HG03432 (cell line): Measurements from ENCODE around the gene UAP1L1.
"Not testable (repeated sequence)": the region's sequence is repeated elsewhere in the genome, so short reads cannot be mapped to it uniquely, and the experiment has no call there.

Experiments
- ATAC-seq: cut with Tn5 transposase; IDR thresholded peaks from one replicate; pipeline ENCODE4 v1.9.1; 2021; ENCODE audit warnings: mild to moderate bottlenecking, moderate library complexity; ENCODE audit not compliant: unreplicated experiment

The UAP1L1 gene

DNA sequence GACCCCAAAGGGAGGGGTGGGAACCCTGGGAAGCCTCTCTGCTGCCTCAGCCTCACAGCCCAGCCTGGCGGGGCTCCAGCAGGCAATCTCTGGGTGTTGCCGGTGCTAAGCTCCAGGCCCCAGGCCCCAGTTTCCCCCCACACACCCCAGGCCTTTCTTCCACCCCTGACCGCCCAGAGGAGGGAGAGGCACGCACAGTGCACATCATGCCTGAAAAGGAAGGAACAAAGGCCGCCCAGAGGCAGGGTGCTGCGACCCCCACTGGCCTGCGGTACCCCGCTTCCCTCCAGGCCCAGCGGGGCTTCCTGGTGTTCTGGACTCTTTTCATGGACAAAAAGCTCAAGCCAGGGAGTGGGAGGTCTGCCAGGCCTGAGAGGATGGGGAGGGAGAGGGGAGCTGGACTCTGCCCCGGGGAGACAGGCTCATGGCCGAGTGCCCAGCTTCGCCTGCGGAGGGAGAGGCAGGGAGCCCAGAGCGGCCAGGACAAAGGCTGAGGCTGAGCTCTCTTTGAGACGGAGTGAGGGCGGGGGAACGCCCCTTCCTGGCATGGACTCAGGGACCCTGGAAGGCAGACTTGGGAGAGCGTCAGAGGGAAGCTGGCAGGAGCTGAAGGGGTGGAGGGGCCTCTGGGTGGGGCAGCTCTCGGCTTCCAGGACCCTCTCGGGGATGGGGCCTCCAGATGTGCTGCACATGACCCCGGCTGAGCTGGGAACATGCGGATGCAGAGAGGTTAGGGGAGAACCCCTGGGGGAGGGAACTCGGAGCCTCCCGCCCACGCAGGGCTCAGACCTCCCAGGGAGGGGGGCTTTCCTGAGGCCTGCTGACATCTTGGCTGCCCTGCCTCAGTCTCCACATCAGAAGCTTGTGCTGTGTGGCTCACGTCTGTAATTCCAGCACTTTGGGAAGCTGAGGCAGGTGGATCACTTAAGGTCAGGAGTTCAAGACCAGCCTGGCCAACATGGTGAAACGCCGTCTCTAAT is 21.6 kb upstream of the UAP1L1 start:
- ATAC-seq: no peak

DNA sequence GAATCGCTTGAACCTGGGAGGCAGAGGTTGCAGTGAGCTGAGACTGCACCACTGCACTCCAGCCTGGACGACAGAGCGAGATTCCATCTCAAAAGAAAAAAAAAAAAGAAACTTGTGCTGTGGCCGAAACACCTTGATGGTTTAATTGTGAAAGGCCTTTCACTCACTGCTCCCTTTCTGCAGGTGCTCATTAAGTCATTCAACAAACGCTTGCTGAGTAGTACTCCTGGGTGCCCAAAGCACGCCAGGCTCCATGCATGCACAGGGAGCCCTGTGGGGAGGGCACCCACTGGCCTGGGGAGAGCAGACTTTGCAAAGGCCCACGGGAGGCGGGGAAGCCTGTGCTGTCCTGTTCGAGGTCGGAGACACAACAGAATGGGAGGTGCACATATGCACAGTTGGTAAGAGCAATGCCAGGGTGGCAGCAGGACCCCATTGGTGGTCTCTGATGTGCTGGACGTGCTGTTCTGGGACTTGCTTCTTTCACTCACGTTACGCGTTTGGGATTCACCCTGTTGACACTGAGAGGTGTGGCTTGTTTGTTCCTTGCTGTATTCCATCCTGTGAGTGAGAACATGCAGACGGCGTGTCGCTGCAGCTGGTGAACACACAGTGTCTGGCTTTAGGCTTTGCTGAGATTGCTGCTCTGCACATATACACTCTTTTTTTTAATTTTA is 20.4 kb upstream of the UAP1L1 start:
- ATAC-seq: no peak

DNA sequence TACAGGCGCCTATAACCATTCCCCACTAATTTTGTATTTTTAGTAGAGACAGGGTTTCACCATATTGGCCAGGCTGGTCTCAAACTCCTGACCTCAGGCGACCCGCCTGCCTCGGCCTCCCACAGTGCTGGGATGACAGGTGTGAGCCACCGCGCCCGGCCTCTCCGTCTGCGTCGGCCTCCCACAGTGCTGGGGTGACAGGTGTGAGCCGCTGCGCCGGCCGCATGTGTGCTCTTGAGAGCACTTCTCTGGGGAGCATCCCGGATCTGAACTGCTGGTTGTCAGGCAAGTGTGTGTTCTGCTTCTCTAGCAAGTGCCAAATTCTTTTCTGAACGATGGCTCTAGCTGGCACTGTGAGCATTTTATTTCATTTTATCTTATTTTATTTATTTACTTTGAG is 19.8 kb upstream of the UAP1L1 start:
- no peak for ATAC-seq

DNA sequence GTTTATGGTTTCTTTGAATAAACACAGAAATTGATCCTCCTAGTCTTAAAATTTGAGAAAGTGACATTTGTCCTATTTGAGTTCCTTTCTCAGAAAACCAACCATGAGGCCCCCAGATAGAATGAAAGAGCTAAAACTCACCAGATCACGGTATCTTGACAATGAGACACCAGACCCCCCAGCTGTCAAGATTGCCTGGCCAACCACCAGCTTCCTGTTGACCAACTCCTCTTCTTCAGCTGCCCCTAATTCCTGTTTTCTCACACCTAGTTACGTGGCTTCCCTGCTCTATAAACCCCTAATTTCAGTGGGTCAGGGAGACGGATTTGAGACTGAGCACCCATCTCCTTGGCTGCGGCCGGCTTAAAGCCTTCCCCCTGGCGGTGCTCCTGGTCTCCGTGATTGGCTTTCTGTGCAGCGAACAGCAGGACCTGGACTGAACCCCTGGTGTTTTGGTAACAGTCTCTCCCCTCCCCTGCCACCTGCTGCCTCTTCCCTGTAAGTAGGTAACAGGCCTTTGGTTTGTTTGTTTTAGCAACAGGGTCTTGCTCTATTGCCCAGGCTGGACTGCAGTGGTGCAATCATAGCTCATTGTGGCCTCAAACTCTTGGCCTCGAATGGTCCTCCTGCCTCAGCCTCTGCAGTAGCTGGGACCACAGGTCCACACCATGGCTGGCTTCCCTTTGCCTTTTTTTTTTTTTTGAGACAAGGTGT is 18.6 kb upstream of the UAP1L1 start:
- no peak for ATAC-seq

DNA sequence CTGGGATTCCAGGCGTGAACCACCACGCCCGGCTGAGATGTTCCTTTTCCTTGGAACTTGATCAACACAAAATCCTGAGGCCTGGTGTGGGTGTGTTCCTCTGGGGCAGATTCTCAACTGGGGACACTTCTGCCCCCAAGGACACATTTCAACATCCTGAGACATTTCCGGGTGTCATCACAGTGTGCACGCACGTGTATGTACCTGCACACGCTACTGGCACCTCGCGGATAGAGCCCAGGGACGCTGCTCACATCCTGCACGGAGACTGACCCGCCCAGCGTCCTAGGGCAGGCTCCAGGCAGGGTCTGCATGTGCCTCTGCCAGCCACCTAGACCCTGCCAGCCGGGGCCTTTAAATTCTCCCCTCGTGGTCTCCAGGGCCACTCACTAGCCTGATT is 14.9 kb upstream of the UAP1L1 start:
- ATAC-seq: no peak

DNA sequence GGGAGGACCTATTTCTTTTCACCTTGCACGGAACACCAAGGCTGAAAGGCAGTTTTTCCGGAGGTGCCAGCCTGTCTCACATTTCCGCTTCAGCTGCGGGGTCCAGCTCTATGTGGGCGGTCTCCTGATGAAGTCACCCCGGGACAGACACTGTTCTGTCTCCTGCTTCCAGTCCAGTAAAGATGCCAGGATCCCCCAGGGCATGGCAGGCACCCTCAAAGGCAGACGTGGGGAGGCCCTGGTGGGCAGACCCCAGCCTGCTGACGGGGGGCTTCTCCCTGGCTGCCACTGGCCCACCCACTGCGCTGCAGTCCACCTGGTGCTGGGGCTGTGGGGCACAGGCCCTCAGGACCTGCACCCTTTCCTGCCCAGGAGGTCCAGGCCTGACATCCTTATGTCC is 14.5 kb upstream of the UAP1L1 start:
- not testable (repeated sequence) for ATAC-seq

DNA sequence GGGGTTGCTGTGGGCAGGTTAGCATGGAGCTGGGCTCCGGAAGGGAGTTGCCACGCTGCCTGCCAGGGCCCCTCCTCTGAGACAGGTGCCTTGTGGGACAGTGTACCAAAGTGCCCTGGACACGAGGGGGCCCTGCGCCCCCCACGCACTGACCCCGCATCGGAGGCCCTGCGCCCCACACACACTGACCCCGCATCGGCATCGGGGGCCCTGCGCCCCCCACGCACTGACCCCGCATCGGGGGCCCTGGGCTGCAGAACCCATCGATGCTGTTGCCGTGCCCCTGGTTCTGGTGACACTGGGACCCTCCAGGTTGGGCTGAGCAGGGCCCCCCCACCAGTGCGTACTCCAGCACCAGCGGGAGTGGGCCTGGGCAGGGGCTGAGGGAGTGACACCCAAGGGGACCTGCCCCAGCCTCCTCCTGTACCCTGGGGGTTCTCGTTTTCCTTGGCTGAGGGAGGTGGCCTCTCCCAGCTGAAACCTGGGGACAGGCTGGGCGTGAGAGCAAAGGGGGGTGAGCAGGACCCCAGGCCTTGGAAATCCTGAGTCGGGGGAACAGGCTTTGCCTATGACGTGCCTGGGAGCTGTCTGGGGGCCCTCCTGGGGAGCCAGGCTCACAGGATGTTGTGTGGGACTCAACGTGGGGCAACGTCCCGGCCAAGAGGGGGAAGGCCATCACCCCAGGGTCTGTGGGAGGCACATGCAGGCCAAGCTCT is 13.8 kb upstream of the UAP1L1 start:
- ATAC-seq: no peak

DNA sequence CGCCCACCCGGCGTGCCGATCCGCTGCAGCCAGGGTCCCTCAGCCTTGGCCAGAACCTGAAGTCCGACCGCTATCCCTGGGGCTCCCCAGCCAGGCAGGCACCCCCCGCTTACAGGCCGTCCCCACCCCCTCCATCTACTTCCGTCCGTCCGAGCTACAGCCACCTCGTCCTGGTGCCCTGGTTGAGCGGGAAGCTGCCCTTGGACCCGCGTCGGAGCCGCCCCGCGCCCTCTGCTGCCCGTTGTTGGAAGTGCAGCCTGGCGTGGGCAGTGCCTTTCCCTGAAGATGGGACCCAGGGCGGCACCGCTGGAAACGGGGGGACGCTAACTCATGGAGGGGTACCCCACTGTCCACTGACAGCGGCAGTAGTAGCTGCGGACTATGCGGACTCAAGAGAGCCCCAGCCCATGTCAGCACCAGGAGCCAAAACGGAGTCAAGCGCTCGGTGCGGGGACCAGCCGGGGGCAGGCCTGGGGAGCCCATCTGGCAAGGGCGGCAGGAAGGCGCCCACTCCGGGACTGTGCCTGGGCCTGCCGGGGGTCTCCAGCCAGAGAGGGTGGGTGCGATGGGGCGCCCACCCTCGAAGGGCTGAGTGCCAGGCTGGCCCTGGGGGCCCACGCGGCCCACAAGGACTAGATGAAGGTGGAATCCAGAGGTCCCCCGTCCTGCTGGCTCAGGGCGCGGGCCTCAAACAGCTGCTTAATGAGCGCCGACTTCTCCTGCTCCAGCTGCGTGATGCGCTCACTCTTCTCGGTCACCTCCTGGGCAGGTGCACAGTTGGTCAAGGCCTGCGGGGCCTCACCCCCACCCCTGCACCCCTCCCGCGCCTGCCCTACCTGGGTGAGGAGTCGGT is 13.1 kb upstream of the UAP1L1 start:
- ATAC-seq: no peak

DNA sequence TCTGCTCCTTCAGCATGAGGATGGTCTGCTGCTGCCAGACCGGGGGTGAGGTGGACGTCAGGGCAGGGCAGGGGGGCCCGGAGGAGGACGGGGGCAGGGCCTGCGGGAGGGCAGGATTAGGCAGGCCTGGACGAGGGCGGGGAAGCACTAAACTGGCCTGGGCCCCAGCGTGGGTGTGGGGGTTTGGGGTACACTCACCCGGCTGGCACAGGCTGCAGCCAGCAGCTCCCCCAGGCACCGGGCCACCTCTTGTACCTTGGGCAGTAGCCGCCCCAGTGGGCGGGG is 12.5 kb upstream of the UAP1L1 start:
- ATAC-seq: no peak

DNA sequence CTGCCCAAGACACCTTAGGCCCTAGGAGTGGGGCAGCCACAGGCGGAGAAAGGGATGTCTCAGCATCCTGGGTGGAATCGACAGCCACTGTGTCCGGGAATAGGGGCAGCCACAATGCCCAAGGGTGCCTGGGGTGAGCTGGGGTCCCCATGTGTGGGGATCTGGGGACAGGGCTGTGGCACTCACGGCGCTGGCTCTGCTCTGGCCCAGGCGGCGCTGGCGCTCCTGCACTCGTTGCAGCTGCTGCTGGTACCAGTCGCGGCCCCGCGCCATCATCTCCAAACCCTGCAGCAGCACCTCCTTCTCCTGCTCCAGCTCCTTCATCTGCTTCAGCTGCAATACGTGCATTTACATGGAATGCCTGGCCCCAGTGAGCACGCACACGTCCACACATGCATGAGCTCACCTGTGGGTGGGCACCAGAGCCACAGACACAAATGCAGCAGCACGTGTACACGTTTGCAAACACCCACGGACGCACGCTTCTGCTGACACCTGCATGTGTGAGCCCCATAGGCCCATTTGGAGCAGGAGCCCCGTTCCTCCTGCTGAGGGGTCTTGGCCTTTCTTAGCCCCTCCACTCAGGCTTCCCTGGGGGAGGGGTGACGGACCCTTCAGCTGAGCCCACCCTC is 11.9 kb upstream of the UAP1L1 start:
- ATAC-seq: no peak

DNA sequence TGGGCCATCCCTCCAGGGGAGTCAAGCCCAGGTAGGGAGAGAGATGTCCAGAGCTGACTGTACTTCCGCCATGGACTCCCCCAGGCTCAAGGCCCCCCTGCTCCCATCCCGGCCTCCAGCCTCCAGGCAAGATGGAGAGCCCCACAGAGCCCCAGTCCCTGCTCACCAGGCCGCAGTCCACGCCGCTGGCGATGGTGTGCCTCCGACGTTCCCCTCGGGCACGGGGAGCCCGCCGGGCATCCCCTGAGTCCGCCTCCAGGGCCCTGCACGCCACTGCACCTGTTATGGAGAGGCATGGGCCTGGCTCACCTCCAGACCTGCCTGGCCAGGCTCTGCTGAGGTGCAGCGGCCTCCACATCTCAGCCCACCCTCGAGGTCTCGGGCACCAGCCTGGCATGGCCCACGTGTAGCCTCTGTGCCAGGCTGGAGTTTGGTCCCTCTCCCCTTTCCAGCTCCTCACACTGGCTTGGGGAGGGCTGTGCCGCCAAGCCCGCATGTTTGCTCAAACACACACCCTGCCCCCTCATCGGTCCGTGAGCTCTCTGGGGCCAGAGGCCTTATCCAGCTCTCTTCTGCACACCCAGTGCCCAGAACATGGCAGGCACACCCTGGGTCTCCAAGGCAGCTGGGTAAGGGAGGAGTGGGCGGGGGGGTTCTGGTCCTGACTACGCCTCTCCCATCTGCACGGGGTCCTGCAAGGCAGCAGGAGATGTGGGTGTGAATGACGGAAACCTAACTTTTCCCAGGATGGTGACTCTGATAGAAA is 11.0 kb upstream of the UAP1L1 start:
- ATAC-seq: no peak

DNA sequence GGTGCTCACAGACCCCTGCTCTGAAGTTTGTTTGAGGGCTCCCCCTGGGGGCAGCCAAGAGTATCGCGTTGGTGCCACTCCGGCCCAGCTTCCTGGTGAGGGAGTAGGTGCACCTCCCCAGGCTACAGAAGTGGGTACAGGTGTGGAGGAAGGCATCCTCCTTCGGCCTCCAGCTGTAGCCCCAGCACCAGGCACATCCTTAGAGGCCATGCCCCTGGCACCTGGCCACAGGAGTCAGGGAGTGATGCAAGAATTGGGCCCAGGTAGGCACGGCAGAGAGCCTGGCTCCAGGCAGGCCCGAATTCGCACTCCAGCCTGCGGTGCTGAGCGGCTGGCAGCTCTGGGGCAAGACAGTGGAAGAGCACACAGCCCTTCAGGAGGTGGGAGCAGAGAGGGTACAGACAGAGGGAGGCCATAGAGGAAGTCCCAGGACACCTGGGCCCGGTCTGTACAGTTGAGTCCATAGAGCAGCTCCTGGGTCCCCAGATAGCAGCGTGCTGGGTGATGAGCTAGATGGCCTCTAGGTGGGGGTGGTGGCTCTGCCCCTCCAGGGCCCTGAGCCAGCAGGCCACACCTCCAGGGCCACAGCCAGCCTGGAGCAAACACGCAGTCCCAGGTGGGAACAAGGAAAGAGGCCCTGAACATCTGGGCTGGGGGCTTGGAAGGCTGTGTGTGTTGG is 9.3 kb upstream of the UAP1L1 start:
- ATAC-seq: peak; percentile 40

DNA sequence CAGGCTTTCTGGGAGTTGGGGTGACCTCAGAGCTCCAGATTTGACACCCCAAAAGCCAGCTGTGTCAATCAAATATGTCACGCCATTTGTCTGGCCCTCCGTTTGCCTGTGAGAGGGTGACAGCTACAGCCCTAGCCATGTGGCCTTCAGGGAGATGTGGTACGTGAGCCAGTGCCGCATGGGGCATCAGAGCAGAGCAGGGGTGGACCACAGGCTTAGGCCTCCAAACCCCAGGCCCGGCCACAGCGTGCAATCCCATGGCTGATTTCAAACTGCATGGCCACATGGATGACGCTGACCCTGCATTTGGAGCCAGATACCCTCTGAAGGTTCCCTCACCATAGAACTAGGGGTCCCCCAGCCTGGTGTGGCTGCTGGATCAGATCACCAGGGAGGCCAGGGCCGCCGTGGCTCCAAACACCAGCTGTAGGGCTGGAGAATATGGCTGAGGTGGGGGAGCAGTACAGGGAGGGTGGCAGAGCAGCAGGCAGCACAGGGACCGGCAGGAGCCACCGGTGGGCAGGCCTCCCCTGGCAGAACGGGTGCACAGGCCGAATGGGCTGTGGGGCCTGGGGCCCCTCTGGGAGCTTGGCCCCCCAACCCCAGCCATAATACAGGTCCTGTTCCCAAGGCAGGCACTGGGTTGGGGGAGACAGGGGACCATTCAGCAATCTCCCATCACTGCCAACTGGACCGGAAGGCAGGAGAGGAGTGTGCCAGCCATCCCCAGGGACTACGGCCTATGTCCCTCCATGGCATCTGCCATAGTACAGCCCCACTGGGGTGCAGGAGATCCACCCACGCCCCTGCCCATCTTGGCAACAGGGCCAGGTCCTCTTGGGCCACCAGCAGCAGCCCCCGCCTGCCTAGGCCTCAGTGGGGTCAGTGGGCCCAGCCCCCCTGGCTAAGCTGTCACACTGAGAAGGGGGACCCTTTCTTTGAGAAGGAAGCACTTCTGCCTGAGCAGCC is 8.5 kb upstream of the UAP1L1 start:
- no peak for ATAC-seq

DNA sequence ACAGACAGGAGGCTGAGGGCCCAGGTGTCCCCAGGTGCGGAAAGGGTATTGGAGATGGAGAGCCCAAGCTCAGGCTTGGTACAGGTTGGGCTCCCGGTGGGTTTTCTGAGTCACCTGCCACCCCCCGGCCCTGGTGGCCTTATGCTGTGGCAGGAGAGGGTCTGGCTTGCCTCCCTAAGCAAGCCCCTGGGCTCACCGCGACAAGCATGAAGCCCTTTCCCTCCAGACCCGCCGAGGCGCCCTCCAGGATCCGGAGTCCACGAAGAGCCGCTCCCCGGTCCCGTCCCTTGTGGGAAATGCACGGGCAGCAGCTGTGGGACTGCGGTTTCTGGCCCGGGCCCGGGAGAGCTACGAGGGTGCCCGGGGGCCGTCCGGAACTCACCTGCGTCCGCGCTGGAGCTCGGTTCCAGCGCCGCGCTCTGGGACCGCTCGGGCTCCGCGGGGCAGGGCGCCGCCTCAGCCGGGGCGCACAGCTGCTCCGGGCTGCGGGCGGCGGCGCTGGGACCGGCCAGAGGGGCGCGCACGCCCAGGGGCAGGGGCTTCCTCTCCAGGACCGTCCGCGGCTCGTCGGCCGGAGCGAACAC is 7.7 kb upstream of the UAP1L1 start:
- peak; percentile 24 for ATAC-seq

DNA sequence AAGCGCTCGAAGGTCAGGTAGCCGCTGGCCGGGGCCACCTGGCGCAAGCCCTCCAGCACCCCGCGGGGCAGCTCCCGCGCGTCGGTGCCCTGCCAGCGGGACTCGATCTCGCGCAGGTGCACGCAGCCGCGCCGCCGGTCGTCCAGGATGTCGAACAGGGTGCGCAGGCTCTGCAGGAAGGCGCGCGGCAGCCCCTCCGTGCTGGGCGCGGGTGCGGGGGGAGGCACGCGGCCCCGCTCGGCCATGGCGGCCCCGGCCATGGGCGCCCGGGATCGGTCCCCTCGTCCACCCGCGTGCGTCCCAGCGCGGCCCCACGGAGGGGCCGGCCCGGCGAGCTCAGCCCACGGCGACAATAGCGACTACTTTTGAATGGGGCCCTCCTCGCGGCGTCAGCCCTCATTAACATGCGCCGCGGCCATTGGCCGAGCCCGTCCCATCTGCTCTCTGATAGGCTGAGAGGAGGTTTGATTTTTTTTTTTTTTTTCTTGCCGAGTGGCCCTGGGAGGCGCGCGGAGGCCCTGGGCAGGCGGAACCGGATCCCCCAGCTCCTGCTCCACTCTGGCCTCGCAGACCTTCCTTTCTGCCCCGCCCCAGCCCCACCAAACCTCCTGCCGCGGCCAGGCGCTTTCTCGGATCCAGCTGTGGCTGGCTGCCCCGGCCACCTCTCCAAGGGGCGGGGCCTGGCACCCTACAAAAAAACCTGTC is 7.0 kb upstream of the UAP1L1 start, which contains the start of gene SAPCD2:
Gene SAPCD2 (minus strand): TSS at position 357 of the 705 bp plus-strand sequence. CDS start 97 bp downstream, at position 260.
- peak; percentile 63 for ATAC-seq

DNA sequence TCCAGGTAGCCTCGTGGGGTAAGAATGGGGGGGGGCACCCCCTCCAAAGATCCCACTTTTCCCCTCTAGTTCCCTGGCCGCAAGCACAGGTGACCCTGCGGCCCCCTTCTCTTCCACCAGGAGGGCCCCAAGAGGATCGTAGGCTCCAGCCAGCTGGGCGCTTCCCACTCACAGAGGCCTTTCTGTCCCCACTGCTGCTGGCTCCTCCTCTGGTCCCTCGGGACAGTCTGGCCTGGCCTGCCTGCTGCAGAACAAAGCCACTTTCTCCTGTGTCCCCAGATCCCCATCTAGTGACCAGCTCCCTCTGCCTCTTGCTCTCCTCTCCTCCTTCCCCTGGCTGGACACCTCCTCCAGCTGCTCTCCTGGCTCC is 6.4 kb upstream of the UAP1L1 start:
- ATAC-seq: no peak
